SU-DHL-6 (cell line): ENCODE data around the gene CELSR3.

Experiments
- H2AFZ ChIP-seq: fragments of 200-600 bp; sonication (generic); 2 replicates; pipeline ENCODE4 v1.6.1; 2014; ENCODE audit warnings: low read depth, mild to moderate bottlenecking, moderate library complexity, mixed read lengths, antibody characterized with exemption, low read length; ENCODE audit not compliant: severe bottlenecking
- H3F3A ChIP-seq: fragments of 200-600 bp; shearing (Covaris generic); 2 replicates; pipeline ENCODE4 v1.6.0; 2016; ENCODE audit warnings: antibody characterized with exemption, mild to moderate bottlenecking; ENCODE audit not compliant: insufficient read depth
- H3K27ac ChIP-seq: fragments of 200-600 bp; sonication (generic); 2 replicates; pipeline ENCODE4 v1.5.1; 2016; ENCODE audit warnings: low read depth, mild to moderate bottlenecking, low read length, moderate library complexity, mixed read lengths
- H3K27me3 ChIP-seq: fragments of 200-600 bp; sonication (generic), shearing (Covaris generic); 2 replicates; pipeline ENCODE4 v1.6.0; 2014; ENCODE audit warnings: mild to moderate bottlenecking, low read length
- H3K36me3 ChIP-seq: fragments of 200-600 bp; sonication (generic); 2 replicates; pipeline ENCODE4 v1.6.1; 2014; ENCODE audit warnings: mild to moderate bottlenecking, low read length, mixed read lengths
- H3K4me2 ChIP-seq: fragments of 300-600, 200-600 bp; shearing (Covaris generic), sonication (generic); 2 replicates; pipeline ENCODE4 v1.6.0; 2014; ENCODE audit warnings: low read length, low read depth, mild to moderate bottlenecking; ENCODE audit not compliant: poor library complexity, severe bottlenecking
- H3K4me3 ChIP-seq: fragments of 200-600 bp; sonication (generic); 2 replicates; pipeline ENCODE4 v1.5.1; 2014; ENCODE audit warnings: antibody characterized with exemption, low read length, mild to moderate bottlenecking, mixed read lengths; ENCODE audit not compliant: insufficient read depth, poor library complexity, severe bottlenecking
- H3K79me2 ChIP-seq: fragments of 200-600 bp; sonication (generic); 2 replicates; pipeline ENCODE4 v1.6.1; 2014; ENCODE audit warnings: mild to moderate bottlenecking, low read length, moderate library complexity; ENCODE audit not compliant: insufficient read depth
- H3K9ac ChIP-seq: fragments of 200-600 bp; sonication (generic); 2 replicates; pipeline ENCODE4 v1.7.0; 2014; ENCODE audit warnings: mild to moderate bottlenecking, low read length
- H3K9me2 ChIP-seq: fragments of 200-600 bp; sonication (generic); replicated peaks from 2 replicates; pipeline ENCODE4 v1.6.1; 2014; ENCODE audit warnings: low read length; ENCODE audit not compliant: insufficient read depth
- H3K9me3 ChIP-seq: fragments of 200-600 bp; sonication (generic); 2 replicates; pipeline ENCODE4 v1.6.1; 2014; ENCODE audit warnings: low read length, mixed read lengths; ENCODE audit not compliant: insufficient read depth
- H4K20me1 ChIP-seq: fragments of 200-600 bp; sonication (generic); 2 replicates; pipeline ENCODE4 v1.6.1; 2014; ENCODE audit warnings: low read depth, mild to moderate bottlenecking, antibody characterized with exemption, low read length, moderate library complexity, mixed read lengths
- EZH2phosphoT487 ChIP-seq: fragments of 200-600 bp; sonication (generic), shearing (Covaris generic); conservative IDR thresholded peaks from 2 replicates; pipeline ENCODE4 v1.6.1; 2018; ENCODE audit warnings: mild to moderate bottlenecking, antibody characterized with exemption, low read length, moderate library complexity, mixed read lengths
- TF ChIP-seq, protein P1 (sequence below): fragments of 200-600 bp; sonication (generic); IDR thresholded peaks from one replicate; pipeline ENCODE4 v1.5.1; 2017; ENCODE audit warnings: antibody characterized with exemption, mild to moderate bottlenecking, low read length, moderate library complexity; ENCODE audit not compliant: insufficient read depth, poor library complexity, severe bottlenecking

Gene CELSR3

DNA sequence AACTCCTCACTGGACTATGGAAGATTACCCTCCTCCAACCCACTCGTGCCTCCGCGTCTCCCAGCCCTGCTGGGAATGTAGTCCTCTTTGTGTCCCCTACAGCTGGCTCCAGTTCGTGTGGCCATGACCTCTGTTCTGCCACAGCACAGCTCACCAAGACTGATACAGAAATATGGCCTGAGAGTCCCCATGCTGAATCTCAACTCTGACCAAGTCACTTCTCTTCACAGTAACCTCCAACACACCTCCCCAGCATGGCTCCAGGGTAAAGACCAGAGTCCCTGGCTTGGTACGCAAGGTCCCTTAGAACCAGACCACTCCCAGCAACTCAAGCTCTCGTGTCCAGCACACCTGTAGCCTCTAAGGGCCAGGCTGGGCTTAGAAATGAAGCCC, 65.3 kb downstream of the CELSR3 start:
- no peak for TF ChIP-seq EZH2phosphoT487
- TF ChIP-seq, protein P1, sequence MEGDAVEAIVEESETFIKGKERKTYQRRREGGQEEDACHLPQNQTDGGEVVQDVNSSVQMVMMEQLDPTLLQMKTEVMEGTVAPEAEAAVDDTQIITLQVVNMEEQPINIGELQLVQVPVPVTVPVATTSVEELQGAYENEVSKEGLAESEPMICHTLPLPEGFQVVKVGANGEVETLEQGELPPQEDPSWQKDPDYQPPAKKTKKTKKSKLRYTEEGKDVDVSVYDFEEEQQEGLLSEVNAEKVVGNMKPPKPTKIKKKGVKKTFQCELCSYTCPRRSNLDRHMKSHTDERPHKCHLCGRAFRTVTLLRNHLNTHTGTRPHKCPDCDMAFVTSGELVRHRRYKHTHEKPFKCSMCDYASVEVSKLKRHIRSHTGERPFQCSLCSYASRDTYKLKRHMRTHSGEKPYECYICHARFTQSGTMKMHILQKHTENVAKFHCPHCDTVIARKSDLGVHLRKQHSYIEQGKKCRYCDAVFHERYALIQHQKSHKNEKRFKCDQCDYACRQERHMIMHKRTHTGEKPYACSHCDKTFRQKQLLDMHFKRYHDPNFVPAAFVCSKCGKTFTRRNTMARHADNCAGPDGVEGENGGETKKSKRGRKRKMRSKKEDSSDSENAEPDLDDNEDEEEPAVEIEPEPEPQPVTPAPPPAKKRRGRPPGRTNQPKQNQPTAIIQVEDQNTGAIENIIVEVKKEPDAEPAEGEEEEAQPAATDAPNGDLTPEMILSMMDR, result no peak
- Histone ChIP-seq H3K36me3 (no peaks in the 10 kb centered on the region), H3K4me2 (no peak overlapping the region), H2AFZ (no peak overlapping the region), H3K79me2 (no peaks in the 10 kb centered on the region), H3K27me3 (no peaks in the 10 kb centered on the region), H3F3A (no peaks in the 10 kb centered on the region), H3K9me3 (no peaks in the 10 kb centered on the region), H3K27ac (no peak overlapping the region), H3K4me3 (no peak overlapping the region), H3K9me2 (no peaks in the 10 kb centered on the region), H3K9ac (no peak overlapping the region), H4K20me1 (no peaks in the 10 kb centered on the region)

DNA sequence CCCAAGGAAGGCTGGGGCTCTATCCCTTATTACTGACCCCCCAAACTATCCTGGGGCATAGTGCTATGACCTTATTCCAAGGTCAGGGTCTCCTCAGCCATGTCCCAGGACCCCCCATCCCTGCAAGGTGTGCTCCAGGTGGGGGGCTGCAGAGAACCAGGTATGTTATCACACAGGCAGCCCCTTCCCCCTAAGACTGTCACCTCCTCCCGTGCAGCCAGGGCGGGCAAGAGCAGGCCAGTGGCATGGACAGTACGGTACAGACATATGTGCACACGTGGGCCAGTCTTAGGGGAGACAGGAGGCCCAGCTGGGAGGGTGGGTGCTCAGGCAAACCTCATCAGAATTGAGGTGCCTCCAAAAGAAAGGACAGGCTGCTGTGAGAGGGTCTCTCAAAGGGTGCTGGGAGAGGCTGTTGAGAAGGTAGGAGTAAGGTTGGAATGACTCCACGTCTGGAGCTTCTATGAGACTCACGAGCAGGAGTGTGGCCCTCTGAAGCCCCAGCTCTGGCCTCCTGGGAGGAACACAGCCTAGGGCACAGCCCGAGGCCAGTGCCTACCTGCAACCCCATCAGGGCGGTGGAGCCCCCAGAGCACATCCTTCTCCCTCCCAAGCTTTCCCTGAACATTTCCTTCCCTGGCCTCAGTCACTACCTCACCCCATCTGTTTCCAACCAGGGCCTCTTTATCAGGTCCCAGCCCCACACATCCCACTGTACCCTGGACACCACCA, 65.8 kb downstream of the CELSR3 start:
- H3K9me2 ChIP-seq, result no peaks in the 10 kb centered on the region
- H2AFZ ChIP-seq, result no peak overlapping the region
- no peaks in the 10 kb centered on the region for H3K9me3 ChIP-seq
- no peaks in the 10 kb centered on the region for H3K27me3 ChIP-seq
- H3K36me3 ChIP-seq, result no peaks in the 10 kb centered on the region
- H3K79me2 ChIP-seq, result no peaks in the 10 kb centered on the region
- no peak overlapping the region for H3K4me3 ChIP-seq
- no peaks in the 10 kb centered on the region for H4K20me1 ChIP-seq
- no peaks in the 10 kb centered on the region for H3F3A ChIP-seq
- H3K27ac ChIP-seq, result no peak overlapping the region
- no peak overlapping the region for H3K4me2 ChIP-seq
- no peak for TF ChIP-seq EZH2phosphoT487
- TF ChIP-seq, protein P1, result no peak
- no peak overlapping the region for H3K9ac ChIP-seq

DNA sequence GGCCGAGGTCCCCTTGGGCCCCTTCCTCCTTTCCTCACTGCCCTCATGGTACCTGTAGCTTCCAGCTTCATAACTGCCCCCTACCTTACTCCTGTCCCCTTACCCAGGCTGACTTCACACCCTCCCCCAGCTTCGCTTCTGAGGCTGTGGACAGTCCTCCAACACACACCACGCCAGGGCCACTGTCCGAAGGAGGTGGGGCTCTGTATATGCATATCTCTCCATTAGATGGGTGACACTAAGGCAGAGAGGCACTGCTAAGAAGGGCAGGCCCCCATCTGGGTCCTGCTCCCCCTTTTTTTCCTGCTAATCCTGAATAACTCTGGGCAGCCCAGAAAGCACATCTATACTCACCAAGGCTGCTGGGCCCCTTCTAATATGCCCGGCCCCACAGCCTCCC, 66.5 kb downstream of the CELSR3 start:
- Histone ChIP-seq H3K4me2 (no peak overlapping the region), H3K9me2 (no peaks in the 10 kb centered on the region), H2AFZ (no peak overlapping the region), H3K27me3 (no peaks in the 10 kb centered on the region), H3K27ac (no peak overlapping the region), H3K4me3 (no peak overlapping the region), H3K9me3 (no peaks in the 10 kb centered on the region), H3K36me3 (no peaks in the 10 kb centered on the region), H3K9ac (no peak overlapping the region), H4K20me1 (no peaks in the 10 kb centered on the region), H3F3A (no peaks in the 10 kb centered on the region), H3K79me2 (no peaks in the 10 kb centered on the region)
- TF ChIP-seq EZH2phosphoT487, result no peak
- TF ChIP-seq, protein P1, result no peak
